Esophagus squamous epithelium (tissue), 5 donors: ENCODE measurements around the gene SLC12A7. TPM values are rescaled to one million over a fixed set of nuclear protein-coding genes. Genes with fewer than 3 reads are reported as not detected.

Experiments used
- DNase-seq: peaks from one replicate; lab custom pipeline; 2025; lab: John Stamatoyannopoulos, UW
- H3K27ac ChIP-seq, 4 donors: fragments of 200-600 bp; sonication (generic); one replicate each; pipeline ENCODE4 v1.5.1; 2016 to 2019; ENCODE audit warnings: mild to moderate bottlenecking in 1 of 4
- H3K27me3 ChIP-seq, 4 donors: fragments of 200-600 bp; sonication (generic); 1 replicate in 3 of 4; 2 replicates in 1 of 4; pipeline versions ENCODE4 v1.5.1 to v1.6.0; 2017 to 2021; ENCODE audit warnings: antibody characterized with exemption in 1 of 4
- H3K36me3 ChIP-seq, 3 donors: fragments of 200-600 bp; sonication (generic); one replicate each; pipeline ENCODE4 v1.5.1; 2016 to 2019
- H3K4me1 ChIP-seq, 3 donors: fragments of 200-600 bp; sonication (generic); one replicate each; pipeline ENCODE4 v1.5.1; 2017 to 2019
- H3K4me3 ChIP-seq, 4 donors: fragments of 200-600 bp; sonication (generic); 1 replicate in 3 of 4; 2 replicates in 1 of 4; pipeline ENCODE4 v1.5.1; 2016 to 2019; ENCODE audit warnings: mild to moderate bottlenecking in 2 of 4, moderate library complexity in 1 of 4
- H3K9me3 ChIP-seq, 3 donors: fragments of 200-600 bp; sonication (generic); one replicate each; pipeline ENCODE4 v1.5.1; 2016 to 2019
- POLR2A ChIP-seq, 4 donors: fragments of 450-650 bp; IDR thresholded peaks; one replicate each; pipeline ENCODE4 v1.6.1; 2017; ENCODE audit warnings: antibody characterized with exemption in 4 of 4, mild to moderate bottlenecking in 4 of 4, moderate library complexity in 3 of 4
- WGBS, 2 donors: methylation state at CpG; one replicate each; pipeline ENCODE4 v1.1.5; 2018; 5-methylcytosine and 5-hydroxymethylcytosine counted together
- intact Hi-C: fragments of 100-400 bp; cut with DNase I; formaldehyde crosslinking; loops from one replicate; pipeline ENCODE4 v1.15.0; 2022
- total RNA-seq, 4 donors: library from RNA; depleted of rRNA; stranded (reverse); fragments of >200 nt; gene quantifications; one replicate each; pipeline ENCODE4 v1.1.0, GENCODE V29; 2016
- TF ChIP-seq, protein P1 (sequence below), 6 experiments: fragments of 450-650 bp in 4 of 6; fragments of 200-600 bp in 2 of 6; sonication (generic) in 2 of 6; IDR thresholded peaks; one replicate each; pipeline ENCODE4 v1.5.1; 2016 to 2019; ENCODE audit warnings: antibody characterized with exemption in 6 of 6, mild to moderate bottlenecking in 4 of 6, moderate library complexity in 4 of 6
- donor health status: DM: yes; HTN: yes; CAD: no.

SLC12A7 gene
- total RNA-seq, 4 donors from 2014 or later = 4.5 to 13.4 (median 6.6) TPM

DNA sequence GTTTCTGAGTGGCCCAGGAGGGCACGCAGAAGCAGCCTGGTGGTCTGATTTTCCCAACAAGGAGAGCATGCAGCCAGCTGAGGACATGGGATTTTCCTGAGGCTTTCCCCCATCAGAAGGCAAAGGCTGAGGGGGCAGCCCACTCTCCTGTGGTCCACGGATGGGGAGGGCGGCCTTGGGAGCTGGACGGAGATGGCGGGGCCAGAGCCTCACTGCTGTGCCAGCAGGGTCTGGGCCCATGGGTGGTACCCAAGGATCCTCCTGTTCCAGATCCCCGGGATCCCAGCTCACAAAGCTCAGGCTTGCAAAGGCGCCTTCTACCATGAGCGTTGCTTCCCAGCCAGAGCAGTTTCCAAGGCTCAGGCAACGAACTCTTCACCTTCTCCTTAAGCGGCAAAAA, 39.0 kb upstream of the SLC12A7 start:
- Histone ChIP-seq H3K27me3 (peaks cover 5 to 72% (median 11%) of the 10 kb centered on the region in 4 donors), H3K27ac (no peak overlapping the region), H3K9me3 (no peaks in the 10 kb centered on the region), H3K4me1 (peaks cover 0 to 11% (median 9%) of the 10 kb centered on the region in 3 donors), H3K36me3 (no peaks in the 10 kb centered on the region), H3K4me3 (no peak overlapping the region)
- intact Hi-C loops = no loop called here
- 100% methylated on average over 1 of the region's 10 CpGs for WGBS, 2 donors
- no peak for DNase-seq
- TF ChIP-seq, protein P1, sequence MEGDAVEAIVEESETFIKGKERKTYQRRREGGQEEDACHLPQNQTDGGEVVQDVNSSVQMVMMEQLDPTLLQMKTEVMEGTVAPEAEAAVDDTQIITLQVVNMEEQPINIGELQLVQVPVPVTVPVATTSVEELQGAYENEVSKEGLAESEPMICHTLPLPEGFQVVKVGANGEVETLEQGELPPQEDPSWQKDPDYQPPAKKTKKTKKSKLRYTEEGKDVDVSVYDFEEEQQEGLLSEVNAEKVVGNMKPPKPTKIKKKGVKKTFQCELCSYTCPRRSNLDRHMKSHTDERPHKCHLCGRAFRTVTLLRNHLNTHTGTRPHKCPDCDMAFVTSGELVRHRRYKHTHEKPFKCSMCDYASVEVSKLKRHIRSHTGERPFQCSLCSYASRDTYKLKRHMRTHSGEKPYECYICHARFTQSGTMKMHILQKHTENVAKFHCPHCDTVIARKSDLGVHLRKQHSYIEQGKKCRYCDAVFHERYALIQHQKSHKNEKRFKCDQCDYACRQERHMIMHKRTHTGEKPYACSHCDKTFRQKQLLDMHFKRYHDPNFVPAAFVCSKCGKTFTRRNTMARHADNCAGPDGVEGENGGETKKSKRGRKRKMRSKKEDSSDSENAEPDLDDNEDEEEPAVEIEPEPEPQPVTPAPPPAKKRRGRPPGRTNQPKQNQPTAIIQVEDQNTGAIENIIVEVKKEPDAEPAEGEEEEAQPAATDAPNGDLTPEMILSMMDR (IDR thresholded peaks at IDR 0.05) = no peak
- TF ChIP-seq POLR2A (IDR thresholded peaks at IDR 0.05) = no peak

DNA sequence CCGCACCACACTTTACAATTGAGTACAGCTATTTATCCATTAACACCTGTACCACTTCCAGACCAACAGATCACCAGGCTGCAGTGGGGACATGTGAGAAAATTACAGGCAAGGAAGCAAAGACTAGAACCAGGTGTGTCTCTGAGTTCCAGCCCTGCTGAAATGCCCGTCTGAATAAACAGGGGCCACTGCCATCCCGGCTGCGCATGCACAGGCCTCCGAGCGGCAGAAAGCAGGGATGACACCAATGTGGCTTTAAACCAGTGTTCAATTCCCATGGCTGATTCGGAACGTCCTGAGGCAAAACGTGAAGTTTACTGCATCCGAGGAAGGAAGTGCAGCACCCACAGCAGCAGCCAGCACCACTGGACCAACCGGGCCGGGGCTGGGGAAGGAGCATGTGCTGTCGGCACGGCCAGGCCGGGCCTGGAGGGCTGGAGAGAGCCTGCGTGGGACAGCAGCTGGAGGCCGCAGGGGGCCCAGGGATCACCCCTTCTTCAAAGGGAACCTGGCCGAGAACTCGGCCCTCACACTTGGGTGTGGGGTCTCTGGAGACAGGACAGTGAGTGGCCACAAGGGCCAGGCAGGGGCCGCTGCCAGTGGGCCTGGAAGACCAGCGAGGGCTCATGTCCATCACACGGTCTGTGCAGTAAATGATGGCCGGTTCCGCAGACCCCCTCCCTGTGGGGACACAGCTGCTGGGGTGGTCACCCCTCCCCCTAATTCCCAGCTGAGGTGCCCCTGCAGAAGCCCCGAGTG, 33.0 kb upstream of the SLC12A7 start:
- peak overlapping the region in 1 of 4 donors; percentile 3 for H3K27ac ChIP-seq

DNA sequence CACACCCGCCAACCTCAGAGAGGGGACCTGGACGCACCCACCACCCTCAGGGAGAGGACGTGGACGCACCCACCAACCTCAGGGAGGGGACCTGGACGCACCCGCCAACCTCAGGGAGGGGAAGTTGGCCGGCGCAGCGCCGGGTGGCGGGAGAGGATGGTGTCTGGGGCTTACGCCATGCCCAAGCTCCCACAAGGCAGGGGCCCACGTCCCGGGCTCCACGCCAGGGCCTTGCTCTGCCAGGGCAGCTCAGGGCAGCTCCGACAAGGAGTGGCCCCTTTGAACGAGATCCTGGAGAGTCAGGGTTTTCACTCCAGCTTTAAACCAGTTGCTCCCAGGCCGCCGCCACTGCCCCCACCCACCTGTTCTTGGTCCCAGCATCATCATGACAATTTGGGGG, 32.2 kb upstream of the SLC12A7 start:
- Histone ChIP-seq H3K9me3 (no peaks in the 10 kb centered on the region), H3K4me1 (peaks cover 0 to 34% (median 16%) of the 10 kb centered on the region in 3 donors), H3K27ac (no peak overlapping the region), H3K27me3 (peaks cover 0 to 59% (median 0%) of the 10 kb centered on the region in 4 donors), H3K36me3 (no peaks in the 10 kb centered on the region), H3K4me3 (no peak overlapping the region)
- no peak for DNase-seq
- no peak for TF ChIP-seq POLR2A (IDR thresholded peaks at IDR 0.05)
- TF ChIP-seq, protein P1 (IDR thresholded peaks at IDR 0.05) = no peak
- WGBS, 2 donors = 35 to 60% methylated on average over 2 to 6 of the region's 19 CpGs
- intact Hi-C loops = no loop called here

More for the DNA sequence above, 33.0 kb upstream of the SLC12A7 start:
- H3K36me3 ChIP-seq = no peaks in the 10 kb centered on the region
- H3K27me3 ChIP-seq = peaks cover 0 to 61% (median 0%) of the 10 kb centered on the region in 4 donors
- no peak overlapping the region for H3K4me3 ChIP-seq
- DNase-seq = no peak
- intact Hi-C loops = no loop called here
- peaks cover 0 to 27% (median 9%) of the 10 kb centered on the region in 3 donors for H3K4me1 ChIP-seq
- WGBS, 2 donors = 72 to 81% methylated on average over 16 to 17 of the region's 25 CpGs
- no peak for TF ChIP-seq POLR2A (IDR thresholded peaks at IDR 0.05)
- TF ChIP-seq, protein P1 (IDR thresholded peaks at IDR 0.05) = no peak
- H3K9me3 ChIP-seq = no peaks in the 10 kb centered on the region

DNA sequence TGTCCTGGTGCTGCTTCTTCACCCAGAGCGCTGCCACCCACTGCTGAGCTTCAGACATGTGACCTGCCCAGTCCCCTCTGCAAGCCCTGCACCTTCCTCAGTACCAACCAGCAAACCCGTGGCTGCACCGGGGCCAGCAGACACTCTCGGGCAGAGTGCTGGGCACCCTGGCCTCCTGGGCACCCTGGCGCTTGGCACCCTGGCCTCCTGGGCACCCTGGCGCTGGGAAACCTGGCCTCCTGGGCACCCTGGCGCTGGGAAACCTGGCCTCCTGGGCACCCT, 31.7 kb upstream of the SLC12A7 start:
- Histone ChIP-seq H3K4me1 (peaks cover 0 to 39% (median 21%) of the 10 kb centered on the region in 3 donors), H3K27ac (no peak overlapping the region), H3K36me3 (no peaks in the 10 kb centered on the region), H3K4me3 (no peak overlapping the region), H3K27me3 (peaks cover 0 to 56% (median 0%) of the 10 kb centered on the region in 4 donors), H3K9me3 (no peaks in the 10 kb centered on the region)
- TF ChIP-seq, protein P1 (IDR thresholded peaks at IDR 0.05) = no peak
- TF ChIP-seq POLR2A (IDR thresholded peaks at IDR 0.05) = no peak
- DNase-seq = no peak
- intact Hi-C loops = no loop called here
- no CpG with 5 or more reads among the region's 7 CpGs for WGBS, 2 donors

DNA sequence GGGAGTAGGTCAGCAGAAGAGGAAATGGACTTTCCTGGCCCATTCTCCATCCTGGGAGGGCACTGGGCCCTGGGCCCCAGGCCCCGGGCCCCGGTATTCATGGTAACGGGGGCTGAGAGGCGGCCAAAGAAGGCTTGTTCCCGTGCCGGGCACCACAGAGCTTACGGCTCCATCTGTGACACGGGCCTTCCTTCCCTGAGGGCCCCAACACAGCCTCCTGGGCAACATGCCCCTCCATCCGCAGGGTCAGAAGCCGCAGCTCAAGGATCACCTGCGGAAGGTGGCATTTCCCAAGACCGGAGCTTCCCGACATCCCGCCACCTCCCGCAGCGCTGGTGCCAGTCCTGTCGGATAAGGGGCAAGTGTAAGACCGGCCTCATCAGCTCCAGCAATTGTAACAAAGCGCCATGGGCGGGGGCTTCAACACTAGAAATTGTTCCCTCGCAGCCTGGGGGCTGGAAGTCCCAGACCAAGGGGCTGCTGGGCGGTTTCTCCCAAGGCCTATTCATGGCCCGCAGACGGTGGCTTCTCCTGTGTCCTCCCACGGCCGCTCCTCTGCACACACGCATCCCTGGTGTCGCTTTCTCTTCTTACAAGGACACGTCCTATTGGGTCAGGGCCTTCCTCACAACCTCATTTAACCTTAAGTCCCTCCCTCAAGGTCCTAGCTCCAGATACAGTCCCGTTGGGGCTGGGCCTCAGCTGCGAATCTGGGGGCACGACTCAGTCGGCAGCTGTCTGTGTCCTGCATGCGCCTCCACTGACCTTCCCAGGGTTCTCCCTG, 31.2 kb upstream of the SLC12A7 start:
- no peak for TF ChIP-seq POLR2A (IDR thresholded peaks at IDR 0.05)
- TF ChIP-seq, protein P1 (IDR thresholded peaks at IDR 0.05) = no peak
- 84 to 97% methylated on average over 15 to 18 of the region's 34 CpGs for WGBS, 2 donors
- no peaks in the 10 kb centered on the region for H3K9me3 ChIP-seq
- intact Hi-C loops = no loop called here
- H3K27me3 ChIP-seq = peaks cover 0 to 59% (median 0%) of the 10 kb centered on the region in 4 donors
- H3K4me1 ChIP-seq = peaks cover 0 to 39% (median 21%) of the 10 kb centered on the region in 3 donors
- H3K36me3 ChIP-seq = no peaks in the 10 kb centered on the region
- DNase-seq = no peak
- H3K4me3 ChIP-seq = no peak overlapping the region
- H3K27ac ChIP-seq = no peak overlapping the region
